HG03159 (cell line): Measurements from ENCODE around the gene SLC16A8.

Experiments used
- ATAC-seq: cut with Tn5 transposase; IDR thresholded peaks from one replicate; pipeline ENCODE4 v1.9.1; 2021; ENCODE audit warnings: mild to moderate bottlenecking, moderate library complexity; ENCODE audit not compliant: unreplicated experiment

Gene SLC16A8

GRCh38 chr22:38112381-38112780 lies 28.4 kb upstream of the SLC16A8 start:
- no peak for ATAC-seq

DNA sequence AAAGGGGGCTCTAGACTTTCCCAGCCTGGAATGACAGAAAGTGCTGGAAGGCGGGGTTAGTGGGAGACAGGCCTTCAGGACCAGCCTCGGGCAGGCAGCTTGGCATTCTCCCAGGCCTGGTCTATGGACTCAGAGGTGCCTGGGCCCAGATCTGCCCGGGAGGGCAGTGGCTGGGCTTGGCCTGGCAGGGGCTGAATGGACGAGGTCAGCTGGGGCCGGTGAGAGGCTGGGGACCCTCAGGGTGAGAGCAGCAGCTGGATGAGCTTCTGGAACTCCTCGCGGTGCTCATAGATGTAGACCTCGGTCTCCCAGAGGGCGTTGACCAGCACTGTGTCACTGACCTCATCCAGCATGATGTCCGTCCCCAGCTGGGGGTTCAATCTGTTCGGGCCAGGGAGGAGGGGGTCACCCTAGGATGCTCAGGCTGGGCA lies 28.0 kb upstream of the SLC16A8 start:
- no peak for ATAC-seq

GRCh38 chr22:38110863-38111852 lies 27.2 kb upstream of the SLC16A8 start:
- no peak for ATAC-seq

DNA sequence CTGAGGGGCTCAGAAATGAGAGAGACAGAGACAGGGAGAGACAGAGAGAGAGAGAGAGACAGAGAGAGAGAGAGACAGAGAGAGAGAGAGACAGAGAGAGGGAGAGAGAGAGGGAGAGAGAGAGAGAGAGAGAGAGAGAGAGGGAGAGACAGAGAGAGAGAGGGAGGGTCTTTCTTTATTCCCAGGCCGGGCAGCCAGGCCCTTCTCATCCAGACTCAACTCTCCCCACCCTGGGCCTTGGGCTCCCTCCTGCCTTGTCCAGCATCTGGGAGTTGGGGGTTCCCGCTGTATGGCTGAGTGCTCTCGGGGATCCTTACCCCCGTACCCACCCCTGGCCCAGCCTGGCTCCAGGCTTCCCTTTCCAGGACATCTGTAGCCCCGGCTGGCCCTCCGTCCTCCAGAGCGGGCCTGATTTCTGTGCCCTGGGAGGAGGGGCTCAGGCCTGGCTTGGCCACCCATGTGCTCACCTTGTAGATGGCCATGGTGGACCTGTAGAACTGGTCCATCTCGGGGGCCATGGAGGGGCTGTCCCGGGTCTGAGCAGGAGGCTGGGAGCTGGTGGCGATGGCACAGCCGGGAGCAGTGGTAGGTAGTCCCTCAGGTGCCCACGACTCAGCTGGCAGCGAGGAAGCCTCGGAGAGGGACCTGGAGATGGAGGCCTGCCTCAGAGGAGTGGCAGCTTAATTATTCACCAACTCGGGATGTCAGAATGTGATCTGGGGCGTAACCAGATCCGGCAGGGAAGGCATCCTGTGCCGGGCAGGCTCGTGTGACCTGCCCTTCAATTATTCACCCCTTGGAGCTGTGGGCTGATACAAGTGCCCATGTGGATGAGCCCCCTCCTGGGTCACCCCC lies 26.3 kb upstream of the SLC16A8 start, which contains the start of gene BAIAP2L2:
BAIAP2L2 (minus strand) TSS at position 677 of the 855 bp plus-strand sequence; CDS start at position 518, 159 bp downstream.
- ATAC-seq: no peak

GRCh38 chr22:38109371-38110001 lies 25.5 kb upstream of the SLC16A8 start:
- no peak for ATAC-seq

DNA sequence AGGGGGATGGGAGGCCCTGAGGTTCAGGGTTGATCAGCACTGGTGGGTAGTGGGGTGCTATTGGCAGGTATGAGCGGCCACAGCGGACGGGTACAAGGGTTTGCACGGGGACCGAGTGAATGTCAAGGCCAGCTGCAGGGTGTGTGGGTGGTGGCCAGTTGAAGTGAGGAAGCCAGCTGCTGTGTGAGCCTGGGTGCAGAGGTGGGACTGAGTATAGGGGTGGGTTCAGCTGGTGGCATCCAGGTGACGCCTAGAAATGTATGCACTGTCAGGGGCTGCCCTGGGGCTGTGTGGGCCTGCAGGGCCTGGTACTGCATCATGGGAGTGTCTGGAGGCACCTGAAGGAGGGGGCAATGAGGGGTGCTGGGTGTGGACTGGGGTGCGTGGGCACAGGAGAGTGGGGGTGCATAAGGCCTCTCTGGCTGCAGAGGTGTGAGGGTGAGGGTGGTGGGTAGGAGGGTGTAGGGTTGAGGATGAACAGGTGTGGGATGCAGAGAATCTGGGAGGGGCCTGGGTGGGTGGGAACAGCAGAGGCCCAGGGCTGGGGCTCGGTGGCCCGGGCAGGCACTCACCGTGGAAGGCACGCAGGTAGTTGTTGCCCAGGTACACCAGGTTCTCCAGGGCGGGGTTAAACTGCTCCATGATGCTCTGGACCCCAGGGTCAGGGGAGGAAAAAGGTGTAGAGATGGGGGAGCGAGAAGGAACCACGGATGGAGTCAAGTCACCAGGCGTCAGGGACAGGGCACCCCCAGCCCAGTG lies 24.8 kb upstream of the SLC16A8 start:
- no peak for ATAC-seq

DNA sequence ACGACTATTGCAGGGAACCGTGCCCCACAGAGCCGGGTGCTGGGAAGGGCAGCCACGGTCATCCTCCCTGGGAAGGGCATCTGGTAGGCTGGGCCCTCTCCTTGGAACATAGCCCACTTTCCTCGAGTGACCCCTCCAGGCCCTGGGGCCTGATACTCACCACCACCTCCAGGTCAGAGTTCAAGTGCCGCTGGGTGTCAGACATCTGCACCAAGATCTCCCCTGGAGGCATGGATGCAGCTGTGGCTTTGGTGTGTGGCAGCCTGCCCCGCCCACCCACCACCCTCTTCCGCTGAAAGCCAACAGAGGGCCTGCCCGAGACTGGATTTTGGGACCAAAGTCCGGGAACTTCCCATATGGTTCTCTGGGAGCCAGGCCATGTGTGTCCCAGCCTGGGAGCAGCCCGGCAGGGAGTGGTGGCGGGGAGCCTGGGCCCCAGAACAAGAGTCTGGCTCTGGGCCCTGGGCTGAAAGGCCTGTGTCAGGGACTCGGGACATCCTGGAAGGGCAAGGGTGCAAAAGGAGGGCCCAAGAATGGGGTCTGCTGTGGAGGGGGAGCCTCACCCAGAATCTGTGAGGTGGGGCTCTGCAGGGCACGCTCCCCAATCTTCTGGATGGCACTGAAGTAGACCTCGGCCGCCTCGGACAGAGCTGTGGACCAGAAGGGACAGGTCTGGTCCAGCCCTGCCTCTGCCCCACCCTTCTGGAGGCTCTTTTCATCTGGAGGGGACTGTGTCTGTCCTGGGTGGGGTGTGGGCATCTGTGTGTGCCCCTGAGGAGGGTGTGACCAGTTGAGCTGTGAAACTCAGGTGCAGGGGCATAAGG lies 23.9 kb upstream of the SLC16A8 start:
- ATAC-seq: no peak

DNA sequence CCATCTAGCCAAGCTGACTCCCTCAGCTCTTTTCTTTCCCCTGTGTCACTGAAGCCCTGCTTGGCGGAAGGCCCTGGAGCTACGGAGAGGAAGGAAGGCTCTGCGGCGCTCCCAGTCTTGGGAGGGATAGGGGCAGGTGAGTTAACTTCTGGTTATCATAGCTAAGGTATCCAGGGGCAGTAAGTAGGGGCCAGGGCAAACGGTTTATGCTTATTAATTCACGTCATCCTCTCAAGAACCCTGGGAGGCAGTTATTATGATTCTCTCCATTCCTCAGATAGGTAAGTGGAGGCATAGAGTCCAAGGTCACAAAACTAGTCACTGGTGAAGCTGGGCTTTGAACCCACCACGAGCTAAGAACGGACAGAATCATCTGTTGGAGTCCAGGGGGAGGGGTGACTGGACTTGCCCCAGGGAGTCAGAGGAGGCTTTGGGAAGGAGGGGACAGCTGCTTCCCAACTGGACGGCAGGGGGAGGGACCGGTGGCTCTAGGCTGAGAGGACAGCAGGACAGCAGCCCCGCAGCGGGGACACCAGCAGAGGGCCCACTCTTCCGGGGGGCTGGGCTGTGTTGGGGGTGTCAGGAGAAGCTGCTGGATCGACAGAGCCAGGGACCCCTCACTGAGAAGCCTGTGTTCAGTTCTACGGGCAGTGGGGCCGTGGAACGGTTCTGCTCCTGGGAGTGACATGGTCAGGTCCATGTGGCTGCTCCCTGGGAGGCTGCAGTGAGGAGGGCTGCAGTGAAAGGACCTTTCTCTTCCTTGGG lies 23.0 kb upstream of the SLC16A8 start:
- ATAC-seq: no peak

- no peak for ATAC-seq
These were observed 20.1 kb upstream of the SLC16A8 start for GRCh38 chr22:38104084-38104483.

GRCh38 chr22:38103641-38104040 lies 19.7 kb upstream of the SLC16A8 start:
- ATAC-seq: no peak

DNA sequence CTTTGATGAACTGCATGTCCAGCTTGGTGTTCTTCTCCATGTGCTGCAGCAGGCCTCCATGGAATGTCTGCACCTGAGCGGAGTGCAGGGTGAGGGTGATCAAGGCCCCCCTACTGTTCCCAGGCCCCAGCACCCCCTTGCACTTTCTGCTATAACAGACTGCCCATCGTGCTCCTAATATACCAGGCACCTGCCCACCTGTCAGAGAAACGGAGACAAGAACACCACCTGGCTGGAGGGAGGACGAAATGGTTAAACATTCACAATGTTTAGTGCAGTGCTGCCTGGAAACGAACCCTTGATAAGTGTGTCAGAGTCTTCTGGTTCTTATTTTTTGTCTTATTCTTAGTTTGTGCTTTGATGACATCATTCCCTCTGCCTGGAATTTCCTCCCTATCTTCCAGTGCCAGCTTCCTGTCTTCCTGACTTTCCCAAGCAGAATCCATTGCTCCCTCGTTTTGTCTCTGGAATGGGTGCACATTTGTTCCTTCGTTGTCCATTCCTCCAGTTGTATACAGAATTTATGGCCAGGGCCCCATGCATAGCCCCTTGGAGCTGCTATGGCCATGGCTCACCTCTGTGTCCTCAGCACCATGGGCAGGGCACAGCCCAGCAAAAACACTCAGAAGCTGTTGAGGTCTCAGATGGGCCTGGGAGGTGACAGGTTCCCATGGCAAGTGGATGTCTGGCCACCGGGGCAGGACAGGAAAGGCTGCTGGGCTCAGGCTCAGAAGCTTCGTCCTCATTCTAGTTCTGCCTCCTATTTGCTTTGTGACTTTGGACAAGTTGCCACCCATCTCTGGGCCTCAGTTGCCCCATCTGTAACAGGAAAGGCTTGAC lies 14.6 kb upstream of the SLC16A8 start:
- no peak for ATAC-seq

DNA sequence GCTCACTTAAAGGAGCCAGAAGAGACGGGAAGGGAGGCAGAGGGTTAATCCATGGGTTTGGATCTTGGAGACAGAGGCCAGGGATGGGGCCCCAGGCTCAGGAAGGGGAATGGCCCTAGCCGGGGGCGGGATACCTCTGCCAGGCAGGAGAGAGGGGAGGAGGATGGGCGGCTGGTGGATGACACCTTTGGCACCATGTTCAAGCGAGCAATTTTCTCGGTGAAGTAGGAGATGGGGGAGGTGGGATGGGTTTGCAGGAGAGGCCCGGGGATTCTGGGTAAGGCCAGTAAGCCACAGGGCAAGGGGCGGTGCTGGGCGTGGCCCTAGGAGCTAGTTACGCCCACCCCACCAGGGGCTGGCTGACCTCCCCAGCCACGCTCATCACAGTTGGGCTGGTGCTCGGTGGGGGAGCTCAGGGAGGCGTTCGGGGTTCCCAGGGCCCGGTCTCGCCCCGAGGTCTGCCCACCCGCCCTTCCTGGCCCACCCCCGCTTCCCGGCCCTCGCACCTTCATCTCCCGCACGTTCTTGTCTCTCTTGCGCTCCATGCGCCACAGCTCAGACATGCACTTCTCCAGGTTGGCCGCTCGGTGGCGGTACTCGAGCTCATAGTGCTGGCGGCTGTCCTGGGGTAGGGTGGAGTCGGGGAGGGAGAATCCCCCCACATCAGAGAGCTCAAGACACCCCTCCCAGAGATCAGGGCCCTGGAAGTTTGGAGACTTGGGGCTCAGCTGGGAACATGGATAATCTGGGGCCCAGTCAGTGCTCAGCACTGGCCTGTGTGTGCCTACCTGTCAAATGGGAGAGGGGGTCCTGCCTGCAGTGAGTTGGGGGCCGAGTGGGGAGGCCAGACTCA lies 13.8 kb upstream of the SLC16A8 start:
- no peak for ATAC-seq

- ATAC-seq: no peak
These were observed 13.1 kb upstream of the SLC16A8 start for GRCh38 chr22:38097058-38097457.

GRCh38 chr22:38089474-38089851 lies 5.5 kb upstream of the SLC16A8 start:
- ATAC-seq: no peak

DNA sequence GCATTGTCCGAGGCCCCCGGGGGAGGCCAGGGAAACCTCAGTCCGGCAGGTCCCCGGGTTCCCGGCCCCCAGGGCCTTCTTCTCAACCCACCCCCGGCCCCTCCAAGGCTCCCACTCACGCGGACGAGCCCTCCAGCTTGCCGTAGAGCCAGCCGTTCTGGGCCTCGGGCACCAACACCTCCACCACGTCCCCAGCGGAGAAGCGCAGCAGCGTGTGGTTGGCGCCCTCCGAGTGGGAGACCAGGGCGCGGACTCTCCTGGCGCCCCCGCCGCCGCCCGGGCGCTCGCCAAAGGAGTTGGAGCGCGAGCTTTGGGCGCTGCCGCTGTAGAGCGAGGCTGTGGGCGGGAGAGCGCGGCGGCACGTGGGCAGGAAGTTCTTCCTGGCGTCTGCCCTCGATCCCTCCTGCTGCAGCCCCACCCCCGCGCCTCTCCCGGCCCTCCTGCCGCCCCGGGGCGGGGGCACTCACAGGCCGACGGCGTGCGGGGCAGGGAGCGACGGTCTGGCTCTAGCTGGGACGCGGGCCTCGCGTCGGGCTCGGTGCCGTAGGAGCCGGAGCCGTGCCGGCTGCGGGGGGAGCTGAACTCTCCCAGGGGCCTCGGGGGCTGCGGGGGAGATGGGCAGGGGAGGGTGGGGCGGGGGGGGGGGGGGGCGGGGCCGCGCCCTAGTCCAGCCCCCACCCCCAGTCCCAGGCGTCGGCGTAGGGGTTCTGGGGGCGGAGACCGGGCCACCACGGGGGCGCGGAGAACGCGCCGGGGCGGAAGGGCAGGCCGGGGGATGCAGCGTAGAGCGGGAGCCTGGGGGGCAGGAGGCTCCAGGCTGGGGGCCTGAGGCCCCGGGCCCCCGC lies 4.9 kb upstream of the SLC16A8 start:
- ATAC-seq: no peak

DNA sequence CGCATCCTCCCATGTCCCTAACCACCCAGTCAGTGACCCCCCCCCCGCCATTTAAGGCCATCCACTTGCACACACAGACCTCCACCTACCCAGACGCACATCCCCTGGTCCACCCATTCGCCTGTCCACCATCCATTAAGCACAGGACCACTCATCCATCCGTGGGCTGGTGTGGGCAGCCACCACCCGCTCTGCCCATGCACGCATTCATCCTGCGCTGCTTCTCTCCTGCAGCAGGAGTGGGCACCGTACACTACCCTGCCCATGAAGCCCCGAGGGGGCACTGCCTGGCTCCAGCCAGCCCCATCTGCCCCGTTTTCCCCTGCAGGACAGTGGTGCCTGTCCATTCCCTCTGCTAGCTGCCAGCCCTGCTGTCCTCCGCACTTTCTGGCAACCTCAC lies 3.9 kb upstream of the SLC16A8 start:
- ATAC-seq: no peak
